Measurements from ENCODE around the gene BICD1. TPM values are rescaled to one million over a fixed set of nuclear protein-coding genes. Genes with fewer than 3 reads are reported as not detected.

BICD1 gene
- total and polyA plus RNA-seq, 2 experiments from 2014 or later = 59.3 to 83.6 TPM

GRCh38 chr12:32292151-32292550 lies 185.5 kb downstream of the BICD1 start:
- Histone ChIP-seq H3K9me2 (ENCODE audit: insufficient read depth) (no peaks in the 10 kb centered on the region), H4K20me1 (replicated peaks; ENCODE audit: insufficient read depth) (0 out of 2 replicates have a peak, but pooled peaks cover 4% of the 10 kb centered on the region), H3K4me2 (no peak overlapping the region), H3K4me3 (no peak overlapping the region), H3F3A (replicated peaks; ENCODE audit: low read depth) (no peaks in the 10 kb centered on the region), H3K4me1 (ENCODE audit: insufficient read depth) (peaks cover 12% of the 10 kb centered on the region), H3K36me3 (ENCODE audit: insufficient read depth) (no peaks in the 10 kb centered on the region), H3K27me3 (ENCODE audit: insufficient read depth) (no peaks in the 10 kb centered on the region), H2AFZ (no peak overlapping the region), H3K27ac (ENCODE audit: low read depth) (peak overlapping the region; percentile 70), H3K79me2 (replicated peaks; ENCODE audit: insufficient read depth) (peaks cover 32% of the 10 kb centered on the region)
- peaks cover 1% of the 10 kb centered on the region for H3K27me3 Mint-ChIP-seq (ENCODE audit: insufficient read depth, low read depth, poor library complexity)
- peaks cover 3% of the 10 kb centered on the region; the same call in 1 of the 3 replicates for H3K9me3 Mint-ChIP-seq
- no peak overlapping the region; the same call in 1 of the 2 replicates for H3K27ac Mint-ChIP-seq
- no peak for DNase-seq (ENCODE audit: low spot score)
- H3K4me3 Mint-ChIP-seq = no peak overlapping the region
- TF ChIP-seq ZNF331 (CRISPR knock-in tag; IDR thresholded peaks at IDR 0.05; ENCODE audit: low read depth) (no peak), CREB1 (CRISPR knock-in tag; IDR thresholded peaks at IDR 0.05; ENCODE audit: low read depth) (no peak), EZH2phosphoT487 (IDR thresholded peaks at IDR 0.05; ENCODE audit: unreplicated experiment) (no peak), POLR2AphosphoS5 (IDR thresholded peaks at IDR 0.05; ENCODE audit: low read depth) (no peak), ZNF114 (CRISPR knock-in tag; IDR thresholded peaks at IDR 0.05) (no peak), EZH2 (IDR thresholded peaks at IDR 0.05; ENCODE audit: low read depth, unreplicated experiment) (no peak), JUNB (IDR thresholded peaks at IDR 0.05; ENCODE audit: unreplicated experiment) (no peak), NANOG (IDR thresholded peaks at IDR 0.05; ENCODE audit: borderline replicate concordance) (no peak), STAT1 (IDR thresholded peaks at IDR 0.05; ENCODE audit: unreplicated experiment) (no peak), REST (IDR thresholded peaks at IDR 0.05; ENCODE audit: unreplicated experiment) (no peak), CTCF (conservative IDR thresholded peaks at IDR 0.05; ENCODE audit: low read depth in 2 of 2) (no peak)
- TF ChIP-seq, protein P1, sequence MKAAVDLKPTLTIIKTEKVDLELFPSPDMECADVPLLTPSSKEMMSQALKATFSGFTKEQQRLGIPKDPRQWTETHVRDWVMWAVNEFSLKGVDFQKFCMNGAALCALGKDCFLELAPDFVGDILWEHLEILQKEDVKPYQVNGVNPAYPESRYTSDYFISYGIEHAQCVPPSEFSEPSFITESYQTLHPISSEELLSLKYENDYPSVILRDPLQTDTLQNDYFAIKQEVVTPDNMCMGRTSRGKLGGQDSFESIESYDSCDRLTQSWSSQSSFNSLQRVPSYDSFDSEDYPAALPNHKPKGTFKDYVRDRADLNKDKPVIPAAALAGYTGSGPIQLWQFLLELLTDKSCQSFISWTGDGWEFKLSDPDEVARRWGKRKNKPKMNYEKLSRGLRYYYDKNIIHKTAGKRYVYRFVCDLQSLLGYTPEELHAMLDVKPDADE (IDR thresholded peaks at IDR 0.05) = no peak
- TF ChIP-seq, protein P2, sequence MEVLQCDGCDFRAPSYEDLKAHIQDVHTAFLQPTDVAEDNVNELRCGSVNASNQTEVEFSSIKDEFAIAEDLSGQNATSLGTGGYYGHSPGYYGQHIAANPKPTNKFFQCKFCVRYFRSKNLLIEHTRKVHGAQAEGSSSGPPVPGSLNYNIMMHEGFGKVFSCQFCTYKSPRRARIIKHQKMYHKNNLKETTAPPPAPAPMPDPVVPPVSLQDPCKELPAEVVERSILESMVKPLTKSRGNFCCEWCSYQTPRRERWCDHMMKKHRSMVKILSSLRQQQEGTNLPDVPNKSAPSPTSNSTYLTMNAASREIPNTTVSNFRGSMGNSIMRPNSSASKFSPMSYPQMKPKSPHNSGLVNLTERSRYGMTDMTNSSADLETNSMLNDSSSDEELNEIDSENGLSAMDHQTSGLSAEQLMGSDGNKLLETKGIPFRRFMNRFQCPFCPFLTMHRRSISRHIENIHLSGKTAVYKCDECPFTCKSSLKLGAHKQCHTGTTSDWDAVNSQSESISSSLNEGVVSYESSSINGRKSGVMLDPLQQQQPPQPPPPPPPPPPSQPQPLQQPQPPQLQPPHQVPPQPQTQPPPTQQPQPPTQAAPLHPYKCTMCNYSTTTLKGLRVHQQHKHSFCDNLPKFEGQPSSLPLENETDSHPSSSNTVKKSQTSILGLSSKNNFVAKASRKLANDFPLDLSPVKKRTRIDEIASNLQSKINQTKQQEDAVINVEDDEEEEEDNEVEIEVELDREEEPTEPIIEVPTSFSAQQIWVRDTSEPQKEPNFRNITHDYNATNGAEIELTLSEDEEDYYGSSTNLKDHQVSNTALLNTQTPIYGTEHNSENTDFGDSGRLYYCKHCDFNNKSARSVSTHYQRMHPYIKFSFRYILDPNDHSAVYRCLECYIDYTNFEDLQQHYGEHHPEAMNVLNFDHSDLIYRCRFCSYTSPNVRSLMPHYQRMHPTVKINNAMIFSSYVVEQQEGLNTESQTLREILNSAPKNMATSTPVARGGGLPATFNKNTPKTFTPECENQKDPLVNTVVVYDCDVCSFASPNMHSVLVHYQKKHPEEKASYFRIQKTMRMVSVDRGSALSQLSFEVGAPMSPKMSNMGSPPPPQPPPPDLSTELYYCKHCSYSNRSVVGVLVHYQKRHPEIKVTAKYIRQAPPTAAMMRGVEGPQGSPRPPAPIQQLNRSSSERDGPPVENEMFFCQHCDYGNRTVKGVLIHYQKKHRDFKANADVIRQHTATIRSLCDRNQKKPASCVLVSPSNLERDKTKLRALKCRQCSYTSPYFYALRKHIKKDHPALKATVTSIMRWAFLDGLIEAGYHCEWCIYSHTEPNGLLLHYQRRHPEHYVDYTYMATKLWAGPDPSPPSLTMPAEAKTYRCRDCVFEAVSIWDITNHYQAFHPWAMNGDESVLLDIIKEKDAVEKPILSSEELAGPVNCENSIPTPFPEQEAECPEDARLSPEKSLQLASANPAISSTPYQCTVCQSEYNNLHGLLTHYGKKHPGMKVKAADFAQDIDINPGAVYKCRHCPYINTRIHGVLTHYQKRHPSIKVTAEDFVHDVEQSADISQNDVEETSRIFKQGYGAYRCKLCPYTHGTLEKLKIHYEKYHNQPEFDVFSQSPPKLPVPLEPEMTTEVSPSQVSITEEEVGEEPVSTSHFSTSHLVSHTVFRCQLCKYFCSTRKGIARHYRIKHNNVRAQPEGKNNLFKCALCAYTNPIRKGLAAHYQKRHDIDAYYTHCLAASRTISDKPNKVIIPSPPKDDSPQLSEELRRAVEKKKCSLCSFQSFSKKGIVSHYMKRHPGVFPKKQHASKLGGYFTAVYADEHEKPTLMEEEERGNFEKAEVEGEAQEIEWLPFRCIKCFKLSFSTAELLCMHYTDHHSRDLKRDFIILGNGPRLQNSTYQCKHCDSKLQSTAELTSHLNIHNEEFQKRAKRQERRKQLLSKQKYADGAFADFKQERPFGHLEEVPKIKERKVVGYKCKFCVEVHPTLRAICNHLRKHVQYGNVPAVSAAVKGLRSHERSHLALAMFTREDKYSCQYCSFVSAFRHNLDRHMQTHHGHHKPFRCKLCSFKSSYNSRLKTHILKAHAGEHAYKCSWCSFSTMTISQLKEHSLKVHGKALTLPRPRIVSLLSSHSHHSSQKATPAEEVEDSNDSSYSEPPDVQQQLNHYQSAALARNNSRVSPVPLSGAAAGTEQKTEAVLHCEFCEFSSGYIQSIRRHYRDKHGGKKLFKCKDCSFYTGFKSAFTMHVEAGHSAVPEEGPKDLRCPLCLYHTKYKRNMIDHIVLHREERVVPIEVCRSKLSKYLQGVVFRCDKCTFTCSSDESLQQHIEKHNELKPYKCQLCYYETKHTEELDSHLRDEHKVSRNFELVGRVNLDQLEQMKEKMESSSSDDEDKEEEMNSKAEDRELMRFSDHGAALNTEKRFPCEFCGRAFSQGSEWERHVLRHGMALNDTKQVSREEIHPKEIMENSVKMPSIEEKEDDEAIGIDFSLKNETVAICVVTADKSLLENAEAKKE (CRISPR knock-in tag; IDR thresholded peaks at IDR 0.05) = no peak
- peaks cover 9% of the 10 kb centered on the region for H3K36me3 Mint-ChIP-seq (ENCODE audit: low read depth)
- peaks cover 11% of the 10 kb centered on the region for H3K4me1 Mint-ChIP-seq
- no peak for ATAC-seq
